Calu3 (cell line): ENCODE measurements around the gene ZNF468. TPM values are rescaled to one million over a fixed set of nuclear protein-coding genes. Genes with fewer than 3 reads are reported as not detected.
"Not testable (repeated sequence)": the region's sequence is repeated elsewhere in the genome, so short reads cannot be mapped to it uniquely, and the experiment has no call there.

ENCODE experiments used
- BruUV-seq: library from RNA; stranded (reverse); fragments of 400-500 nt; replicated peaks from 2 replicates; lab custom pipeline; 2021; lab: Mats Ljungman, UMichigan
- CTCF ChIA-PET: fragments of 300-600 bp; sonication (Branson Sonifier 250); formaldehyde crosslinking; loops from one replicate; lab custom pipeline; 2022; ENCODE audit warnings: antibody characterized with exemption; lab: Charles Lee
- DNase-seq: peaks from one replicate; pipeline ENCODE4 v3.0.0; 2022
- H3K27ac Mint-ChIP-seq: one replicate; pipeline ENCODE4 v1.8.0; 2022; ENCODE audit warnings: mixed read lengths; ENCODE audit not compliant: unreplicated experiment
- H3K27me3 Mint-ChIP-seq: one replicate; pipeline ENCODE4 v1.8.0; 2022; ENCODE audit warnings: mixed read lengths; ENCODE audit not compliant: unreplicated experiment
- H3K36me3 Mint-ChIP-seq: one replicate; pipeline ENCODE4 v1.8.0; 2022; ENCODE audit warnings: mild to moderate bottlenecking, moderate library complexity, mixed read lengths; ENCODE audit not compliant: insufficient read depth, unreplicated experiment
- H3K4me1 Mint-ChIP-seq: one replicate; pipeline ENCODE4 v1.8.0; 2022; ENCODE audit warnings: mild to moderate bottlenecking, low read depth, mixed read lengths; ENCODE audit not compliant: unreplicated experiment
- H3K4me3 Mint-ChIP-seq: one replicate; pipeline ENCODE4 v1.8.0; 2022; ENCODE audit warnings: mild to moderate bottlenecking, low read depth, moderate library complexity, mixed read lengths; ENCODE audit not compliant: unreplicated experiment
- H3K9me3 Mint-ChIP-seq: one replicate; pipeline ENCODE4 v1.8.0; 2022; ENCODE audit warnings: low read depth, mixed read lengths; ENCODE audit not compliant: unreplicated experiment
- CTCF ChIP-seq: fragments of 200-600 bp; IDR thresholded peaks from one replicate; pipeline ENCODE4 v1.8.0; 2022; ENCODE audit warnings: antibody characterized with exemption; ENCODE audit not compliant: unreplicated experiment
- intact Hi-C: fragments of 100-400 bp; cut with micrococcal nuclease; formaldehyde crosslinking; loops from one replicate; pipeline ENCODE4 v1.10.0; 2022; ENCODE audit not compliant: unreplicated experiment
- total RNA-seq: library from RNA; stranded (reverse); gene quantifications from 2 replicates; pipeline ENCODE4 v1.2.3, GENCODE V29; 2022

Gene ZNF468
- total RNA-seq, 1 experiment from 2014 or later, result 24.9 TPM

DNA sequence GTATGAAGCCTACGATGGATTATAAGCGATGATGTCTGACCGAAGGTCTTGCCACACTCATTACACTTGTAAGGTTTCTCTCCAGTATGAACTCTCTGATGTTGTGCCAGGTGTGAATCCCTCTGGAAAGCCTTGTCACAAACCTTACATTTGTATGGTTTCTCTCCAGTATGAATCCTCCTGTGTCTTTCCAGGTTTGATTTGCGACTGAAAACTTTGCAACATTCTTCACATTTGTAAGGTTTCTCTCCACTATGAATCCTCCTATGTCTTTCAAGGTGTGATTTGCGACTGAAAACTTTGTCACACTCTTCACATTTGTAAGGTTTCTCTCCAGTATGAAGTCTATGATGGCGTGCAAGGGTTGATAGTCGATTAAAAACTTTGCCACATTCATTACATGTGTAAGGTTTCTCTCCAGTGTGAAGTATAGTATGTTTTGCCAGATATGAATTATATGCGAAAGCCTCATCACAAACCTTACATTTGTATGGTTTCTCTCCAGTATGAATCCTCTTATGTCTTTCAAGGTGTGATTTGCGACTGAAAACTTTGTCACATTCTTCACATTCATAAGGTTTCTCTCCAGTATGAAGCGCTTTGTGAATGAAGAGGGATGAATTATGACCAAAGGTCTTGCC is 16.5 kb downstream of the ZNF468 start:
- H3K9me3 Mint-ChIP-seq, result peaks cover 18% of the 10 kb centered on the region
- CTCF ChIA-PET, DNase-seq, H3K27me3 Mint-ChIP-seq, H3K27ac Mint-ChIP-seq, H3K4me3 Mint-ChIP-seq, BruUV-seq, H3K4me1 Mint-ChIP-seq, intact Hi-C loops: not testable (repeated sequence)
- peaks cover 67% of the 10 kb centered on the region for H3K36me3 Mint-ChIP-seq

GRCh38 chr19:52834289-52834688 is 23.1 kb downstream of the ZNF468 start:
- H3K27me3 Mint-ChIP-seq, BruUV-seq, H3K27ac Mint-ChIP-seq, intact Hi-C loops, DNase-seq, H3K4me1 Mint-ChIP-seq, CTCF ChIA-PET, H3K4me3 Mint-ChIP-seq: not testable (repeated sequence)
- Mint-ChIP-seq H3K36me3 (peaks cover 19% of the 10 kb centered on the region), H3K9me3 (peaks cover 25% of the 10 kb centered on the region)

- H3K27me3 Mint-ChIP-seq, DNase-seq, CTCF ChIA-PET, BruUV-seq, H3K4me1 Mint-ChIP-seq, H3K4me3 Mint-ChIP-seq, intact Hi-C loops, H3K27ac Mint-ChIP-seq: not testable (repeated sequence)
- Mint-ChIP-seq H3K36me3 (peaks cover 13% of the 10 kb centered on the region), H3K9me3 (peaks cover 25% of the 10 kb centered on the region)
Measured at GRCh38 chr19:52833541-52833940, 23.9 kb downstream of the ZNF468 start.

DNA sequence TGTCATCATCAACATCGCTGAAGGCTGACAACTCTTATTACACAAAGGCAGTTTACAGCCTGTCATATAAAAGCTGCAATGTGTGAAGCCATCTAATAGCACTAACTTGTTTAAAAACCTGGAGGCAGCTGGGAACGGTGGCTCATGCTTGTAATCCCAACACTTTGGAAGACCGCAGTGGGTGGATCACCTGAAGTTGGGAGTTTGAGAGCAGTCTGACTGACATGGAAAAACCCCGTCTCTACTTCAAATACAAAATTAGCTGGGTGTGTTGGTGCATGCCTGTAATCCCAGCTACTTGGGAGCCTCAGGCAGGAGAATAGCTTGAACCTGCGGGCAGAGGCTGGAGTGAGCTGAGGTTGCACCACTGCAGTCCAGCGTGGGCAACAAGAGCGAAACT is 27.6 kb downstream of the ZNF468 start:
- peaks cover 16% of the 10 kb centered on the region for H3K9me3 Mint-ChIP-seq
- BruUV-seq, H3K4me3 Mint-ChIP-seq, H3K4me1 Mint-ChIP-seq, H3K27me3 Mint-ChIP-seq, CTCF ChIA-PET, H3K27ac Mint-ChIP-seq, intact Hi-C loops, H3K36me3 Mint-ChIP-seq, DNase-seq: not testable (repeated sequence)

GRCh38 chr19:52825765-52826164 is 31.7 kb downstream of the ZNF468 start:
- Mint-ChIP-seq H3K4me3 (no peak overlapping the region), H3K27ac (no peak overlapping the region), H3K4me1 (peaks cover 3% of the 10 kb centered on the region), H3K9me3 (peaks cover 11% of the 10 kb centered on the region), H3K36me3 (peaks cover 15% of the 10 kb centered on the region), H3K27me3 (no peaks in the 10 kb centered on the region)
- intact Hi-C loops, result no loop called here
- CTCF ChIA-PET, result interaction anchor here (0.6 kb wide), 1 partner anchor 12 kb away, joined by 3 read pairs; no protein-coding TSS in a partner anchor
- TF ChIP-seq CTCF, result no peak
- no TSS peak for BruUV-seq
- DNase-seq, result no peak

DNA sequence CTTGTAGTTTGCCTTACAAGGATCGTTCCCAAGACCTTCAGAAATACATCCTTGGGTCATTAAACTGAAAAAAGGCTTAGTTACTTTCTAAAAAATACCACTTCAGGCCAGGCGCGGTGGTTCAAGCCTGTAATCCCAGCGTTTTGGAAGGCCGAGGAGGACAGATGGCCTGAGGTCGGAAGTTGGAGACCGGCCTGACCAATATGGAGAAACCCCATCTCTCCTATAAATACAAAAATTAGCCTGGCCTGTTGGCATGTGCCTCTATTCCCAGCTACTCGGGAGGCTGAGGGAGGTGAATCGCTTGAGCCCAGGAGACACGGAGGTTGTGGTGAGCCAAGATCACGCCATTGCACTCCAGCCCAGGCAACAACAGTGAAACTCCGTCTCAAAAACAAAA is 33.7 kb downstream of the ZNF468 start:
- Mint-ChIP-seq H3K27me3 (no peaks in the 10 kb centered on the region), H3K9me3 (peaks cover 11% of the 10 kb centered on the region), H3K36me3 (peaks cover 21% of the 10 kb centered on the region), H3K27ac (no peak overlapping the region), H3K4me3 (no peak overlapping the region), H3K4me1 (peaks cover 11% of the 10 kb centered on the region)
- BruUV-seq, result no TSS peak
- CTCF ChIA-PET, result no interaction called here
- DNase-seq, result no peak
- intact Hi-C loops, result no loop called here
- TF ChIP-seq CTCF, result no peak

DNA sequence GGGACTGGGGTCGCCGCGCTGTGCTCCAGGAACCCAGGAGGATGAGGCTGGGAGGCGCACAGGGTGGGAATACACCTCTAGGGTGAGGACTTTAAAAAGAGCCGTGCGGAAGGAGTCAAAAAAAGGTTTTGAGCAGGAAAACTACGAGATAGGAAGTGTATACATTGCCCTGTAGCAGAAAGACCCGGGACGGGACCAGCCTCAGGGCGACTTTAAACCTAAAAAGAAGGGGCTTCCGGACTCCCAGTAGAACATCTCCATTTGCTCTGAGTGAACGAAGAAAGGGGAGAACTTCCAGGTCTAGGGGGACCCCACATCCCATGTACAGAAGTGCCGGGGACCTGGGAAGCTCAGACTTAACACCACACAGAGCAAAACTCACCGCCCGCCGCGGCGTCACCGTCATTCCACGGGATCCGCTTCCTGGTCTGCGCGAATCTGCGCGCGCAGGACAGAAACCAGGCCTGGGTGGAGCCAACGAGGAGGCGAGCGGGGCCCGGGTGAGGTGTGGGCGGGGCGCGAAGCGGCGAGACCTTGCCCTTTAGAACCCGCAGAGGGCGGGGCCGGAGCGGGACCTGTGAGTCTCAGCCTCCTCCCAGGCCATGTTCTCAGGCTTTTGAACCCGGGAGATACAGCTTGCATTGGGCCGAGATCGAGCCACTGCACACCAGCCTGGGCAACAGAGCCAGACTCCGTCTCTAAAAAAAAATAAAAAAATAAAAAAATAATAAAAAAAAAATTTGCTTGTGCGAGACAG is 36.0 kb downstream of the ZNF468 start, which contains the start of gene ZNF28:
Gene ZNF28, minus strand, starts transcription at position 430 of the 757 bp plus-strand sequence. CDS start 3,675 bp downstream, outside the sequence.
- intact Hi-C loops, BruUV-seq, H3K27me3 Mint-ChIP-seq: not testable (repeated sequence)
- peak within 1 kb of the TSS; percentile 4 for H3K27ac Mint-ChIP-seq
- peaks cover 11% of the 10 kb centered on the region for H3K4me1 Mint-ChIP-seq
- DNase-seq, result peak; percentile 63
- peaks cover 35% of the 10 kb centered on the region for H3K36me3 Mint-ChIP-seq
- H3K9me3 Mint-ChIP-seq, result peaks cover 15% of the 10 kb centered on the region
- peak within 1 kb of the TSS; percentile 73 for H3K4me3 Mint-ChIP-seq
- CTCF ChIA-PET, result interaction anchor here (0.6 kb wide), 1 partner anchor 119 kb away, joined by 5 read pairs; no protein-coding TSS in a partner anchor

DNA sequence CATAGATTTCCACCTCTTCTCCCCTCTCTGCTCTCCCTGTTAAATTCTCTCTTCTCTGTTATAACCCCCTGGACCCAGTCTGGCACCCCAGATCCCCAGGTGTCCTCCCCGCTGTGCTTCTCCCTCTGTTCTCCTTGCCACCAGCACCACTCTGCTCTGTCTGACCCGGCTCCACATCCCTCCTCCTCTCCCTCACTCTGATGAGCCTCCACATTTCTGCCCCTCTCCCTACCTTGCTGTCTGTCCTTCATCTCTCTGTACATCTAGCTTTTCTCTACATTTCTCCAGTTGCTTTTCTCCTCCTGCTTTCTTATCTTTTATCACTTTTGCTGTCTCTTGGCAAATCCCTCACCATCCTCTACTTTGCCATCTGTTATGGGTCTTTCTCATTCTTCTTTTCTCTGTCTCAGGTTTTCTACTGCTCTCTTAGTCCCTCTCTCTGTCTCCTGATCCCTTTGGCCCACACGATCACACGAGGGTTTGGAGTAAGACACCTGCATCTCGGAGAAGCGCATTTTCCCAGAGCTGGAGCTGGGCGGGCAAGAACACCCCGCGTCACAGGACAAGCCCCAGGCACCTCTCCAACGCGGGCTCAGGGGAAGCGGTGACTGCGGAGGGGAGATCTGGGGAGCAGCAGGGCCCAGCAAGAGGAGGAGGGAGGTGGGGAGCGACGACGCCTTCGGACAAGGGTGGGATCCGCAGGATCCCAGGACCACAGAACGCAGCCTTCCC is 36.8 kb downstream of the ZNF468 start:
- peak overlapping the region; percentile 73 for H3K4me3 Mint-ChIP-seq
- CTCF ChIA-PET, H3K27me3 Mint-ChIP-seq, intact Hi-C loops, DNase-seq: not testable (repeated sequence)
- H3K4me1 Mint-ChIP-seq, result peaks cover 11% of the 10 kb centered on the region
- TSS peak; percentile 77 for BruUV-seq
- H3K9me3 Mint-ChIP-seq, result peaks cover 15% of the 10 kb centered on the region
- peak overlapping the region; percentile 4 for H3K27ac Mint-ChIP-seq
- H3K36me3 Mint-ChIP-seq, result peaks cover 41% of the 10 kb centered on the region
